GM12892 (cell line): ENCODE results near the gene MEOX1.

Experiments used
- POLR2A ChIP-seq: IDR thresholded peaks from 2 replicates; pipeline ENCODE4 v1.6.1; 2011; ENCODE audit warnings: low read depth, low read length, control low read depth
- POLR2AphosphoS5 ChIP-seq: IDR thresholded peaks from 2 replicates; pipeline ENCODE4 v1.6.1; 2011; ENCODE audit warnings: low read depth, low read length, control low read depth
- TAF1 ChIP-seq: IDR thresholded peaks from 2 replicates; pipeline ENCODE4 v1.6.1; 2011; ENCODE audit warnings: low read depth, mild to moderate bottlenecking, control low read depth, low read length, borderline replicate concordance

DNA sequence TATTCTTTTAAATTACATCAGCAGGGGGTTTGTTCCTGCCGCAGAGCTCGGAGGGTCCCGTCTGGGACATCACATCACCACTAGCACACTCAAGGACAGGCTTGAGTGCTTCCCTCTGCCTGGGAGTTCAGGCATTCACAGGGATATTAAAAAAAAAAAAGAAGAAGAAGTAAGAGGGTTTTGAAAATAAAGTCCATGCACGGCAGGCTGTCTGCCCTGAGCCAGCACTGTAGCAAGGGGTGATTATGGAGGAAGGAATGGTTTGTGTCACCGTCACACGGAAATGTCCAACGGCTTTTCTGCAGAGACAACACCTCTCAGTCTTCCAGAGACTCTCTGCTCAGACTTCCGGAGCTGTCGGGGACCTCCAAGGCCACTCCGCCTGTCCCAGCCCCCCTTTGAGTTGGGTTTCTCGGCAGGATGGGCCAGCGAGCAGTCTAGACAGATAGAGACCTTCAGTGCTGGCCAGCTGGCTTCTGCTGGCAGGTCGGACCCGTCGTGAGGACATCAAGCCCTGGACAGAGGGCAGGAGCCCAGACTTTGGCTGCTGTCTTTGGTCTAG is 33.6 kb downstream of the MEOX1 start:
- TF ChIP-seq POLR2A, result no peak
- TF ChIP-seq POLR2AphosphoS5, result no peak
- TF ChIP-seq TAF1, result no peak
